HCT116 (cell line): Measurements from ENCODE around the gene GORAB. TPM values are rescaled to one million over a fixed set of nuclear protein-coding genes. Genes with fewer than 3 reads are reported as not detected.

ENCODE experiments used
- ATAC-seq: fragments of 200-7000 bp; cut with Tn5 transposase; 2 replicates; pipeline ENCODE4 v1.9.1; 2020; ENCODE audit warnings: mild to moderate bottlenecking, moderate library complexity
- BruUV-seq: library from RNA; stranded (reverse); fragments of 400-500 nt; replicated peaks from 2 replicates; lab custom pipeline; 2021; lab: Mats Ljungman, UMichigan
- CTCF ChIA-PET: fragments of 300-600 bp; sonication (Branson Sonifier 250); formaldehyde crosslinking; loops from one replicate; lab custom pipeline; 2021; ENCODE audit warnings: antibody characterized with exemption; lab: Charles Lee
- POLR2A ChIA-PET: fragments of 300-600, 350-600 bp; sonication (Branson Sonifier 250); formaldehyde crosslinking; loops from one replicate; lab custom pipeline; 2021; ENCODE audit warnings: antibody characterized with exemption; lab: Charles Lee
- RAD21 ChIA-PET, 2 experiments: fragments of 300-600 bp; sonication (Branson Sonifier 250); formaldehyde crosslinking; loops; one replicate each; lab custom pipeline; 2023; ENCODE audit warnings: low total read pairs in 2 of 2; ENCODE audit not compliant: uncharacterized antibody in 2 of 2, unreplicated experiment in 2 of 2, low non-redundant PET in 1 of 2; lab: Charles Lee
- DNase-seq: peaks from one replicate; pipeline ENCODE4 v3.0.0-alpha.2; 2010; ENCODE audit warnings: low read depth, low spot score
- H2AFZ ChIP-seq: fragments of 200-600 bp; shearing (Covaris generic), sonication (generic); 2 replicates; pipeline ENCODE4 v1.6.1; 2017; ENCODE audit warnings: low read depth, mixed run types, mixed read lengths, antibody characterized with exemption, low read length; ENCODE audit not compliant: poor library complexity, severe bottlenecking
- H3K27ac ChIP-seq: 2 replicates; pipeline ENCODE4 v1.5.1; 2012; ENCODE audit warnings: low read depth, low read length
- H3K27me3 ChIP-seq: fragments of 200-600 bp; sonication (generic); 2 replicates; pipeline ENCODE4 v1.6.1; 2016; ENCODE audit warnings: mixed run types, low read length, mixed read lengths; ENCODE audit not compliant: insufficient read depth
- H3K36me3 ChIP-seq, 2 experiments: fragments of 200-500 bp in 1 of 2; fragments of 200-600 bp in 1 of 2; sonication (Bioruptor generic) in 1 of 2; sonication (generic) in 1 of 2; 2 replicates each; pipeline versions ENCODE4 v1.5.1 to v1.6.1; 2014 to 2016; ENCODE audit warnings: low read length in 2 of 2, inconsistent platforms in 1 of 2, mixed read lengths in 1 of 2, mixed run types in 1 of 2; ENCODE audit not compliant: insufficient read depth in 2 of 2, control insufficient read depth in 1 of 2
- H3K4me1 ChIP-seq, 2 experiments: fragments of 200-600 bp in 1 of 2; sonication (generic) in 1 of 2; 2 replicates each; pipeline versions ENCODE4 v1.5.1 to v1.6.1; 2012 to 2017; ENCODE audit warnings: low read length in 2 of 2, inconsistent platforms in 1 of 2, mild to moderate bottlenecking in 1 of 2, mixed read lengths in 1 of 2, mixed run types in 1 of 2, moderate library complexity in 1 of 2; ENCODE audit not compliant: insufficient read depth in 2 of 2, control insufficient read depth in 1 of 2
- H3K4me2 ChIP-seq: fragments of 200-600 bp; sonication (generic); 2 replicates; pipeline ENCODE4 v1.6.1; 2017; ENCODE audit warnings: mixed run types, low read length, mixed read lengths
- H3K4me3 ChIP-seq, 2 experiments: fragments of 200-600 bp in 1 of 2; sonication (generic) in 1 of 2; replicated peaks in 1 of 2; 2 replicates each; pipeline ENCODE4 v1.5.1; 2011 to 2016; ENCODE audit warnings: low read length in 2 of 2, control low read depth in 1 of 2, low read depth in 1 of 2, mild to moderate bottlenecking in 1 of 2, mixed read lengths in 1 of 2, mixed run types in 1 of 2
- H3K79me2 ChIP-seq: fragments of 200-600 bp; sonication (generic); 2 replicates; pipeline ENCODE4 v1.6.1; 2017; ENCODE audit warnings: mild to moderate bottlenecking, mixed run types, low read length, moderate library complexity, mixed read lengths; ENCODE audit not compliant: insufficient read depth
- H3K9ac ChIP-seq: fragments of 200-600 bp; sonication (generic); 2 replicates; pipeline ENCODE4 v1.6.1; 2016; ENCODE audit warnings: low read length, mixed read lengths
- H3K9me2 ChIP-seq: fragments of 200-600 bp; sonication (generic), shearing (Covaris generic); 2 replicates; pipeline ENCODE4 v1.6.1; 2017; ENCODE audit warnings: mixed run types, mild to moderate bottlenecking, moderate library complexity; ENCODE audit not compliant: insufficient read depth
- H3K9me3 ChIP-seq, 2 experiments: fragments of 200-500 bp in 1 of 2; fragments of 200-600 bp in 1 of 2; sonication (Bioruptor generic) in 1 of 2; sonication (generic) in 1 of 2; 2 replicates each; pipeline ENCODE4 v1.6.1; 2014 to 2017; ENCODE audit warnings: low read length in 2 of 2, mixed read lengths in 2 of 2, inconsistent platforms in 1 of 2, low read depth in 1 of 2, mild to moderate bottlenecking in 1 of 2, mixed run types in 1 of 2, moderate library complexity in 1 of 2; ENCODE audit not compliant: control insufficient read depth in 1 of 2, insufficient read depth in 1 of 2
- H4K20me1 ChIP-seq: fragments of 200-600 bp; sonication (generic), shearing (Covaris generic); 2 replicates; pipeline ENCODE4 v1.6.1; 2017; ENCODE audit warnings: mixed run types, mild to moderate bottlenecking, moderate library complexity; ENCODE audit not compliant: insufficient read depth
- EGR1 ChIP-seq: IDR thresholded peaks from 2 replicates; pipeline ENCODE4 v1.6.1; 2012; ENCODE audit warnings: low read depth
- ELF1 ChIP-seq: IDR thresholded peaks from 2 replicates; pipeline ENCODE4 v1.6.1; 2012; ENCODE audit warnings: low read depth, borderline replicate concordance
- FOSL1 ChIP-seq: IDR thresholded peaks from 2 replicates; pipeline ENCODE4 v1.6.1; 2012; ENCODE audit warnings: low read depth
- MAX ChIP-seq: IDR thresholded peaks from 2 replicates; pipeline ENCODE4 v1.6.1; 2012
- POLR2A ChIP-seq: IDR thresholded peaks from 2 replicates; pipeline ENCODE4 v1.7.0; 2011; ENCODE audit warnings: borderline replicate concordance; ENCODE audit not compliant: insufficient read depth, insufficient read length; ENCODE audit errors: extremely low read depth
- REST ChIP-seq: IDR thresholded peaks from 2 replicates; pipeline ENCODE4 v1.6.1; 2012; ENCODE audit warnings: low read depth
- TCF7L2 ChIP-seq: IDR thresholded peaks from 2 replicates; pipeline ENCODE4 v1.7.0; 2011; ENCODE audit warnings: borderline replicate concordance, inconsistent platforms; ENCODE audit not compliant: insufficient read depth, insufficient read length; ENCODE audit errors: extremely low read depth
- ZBTB33 ChIP-seq: IDR thresholded peaks from 2 replicates; pipeline ENCODE4 v1.6.1; 2011; ENCODE audit warnings: mild to moderate bottlenecking, low read length, moderate library complexity; ENCODE audit not compliant: insufficient replicate concordance; ENCODE audit errors: extremely low read depth
- intact Hi-C: fragments of 100-400 bp; cut with micrococcal nuclease; formaldehyde crosslinking; loops from 2 replicates; pipeline ENCODE4 v1.10.0; 2022
- total RNA-seq: library from RNA; stranded (reverse); gene quantifications from one replicate; pipeline ENCODE4 v1.2.1, GENCODE V29; 2021; ENCODE audit not compliant: unreplicated experiment

The GORAB gene
- total RNA-seq, 1 experiment from 2014 or later: 7.5 TPM

GRCh38 chr1:170576980-170577379, 45.0 kb downstream of the GORAB start:
- intact Hi-C loops: no loop called here
- no peak for ATAC-seq

More at GRCh38 chr1:170576980-170577379, 45.0 kb downstream of the GORAB start:
- Histone ChIP-seq H3K4me3 (no peak overlapping the region), H3K36me3 (no peaks in the 10 kb centered on the region), H4K20me1 (no peaks in the 10 kb centered on the region), H3K9me2 (no peaks in the 10 kb centered on the region), H3K27me3 (no peaks in the 10 kb centered on the region; the same call in 1 of the 2 replicates), H3K27ac (no peak overlapping the region), H3K4me2 (no peak overlapping the region), H3K79me2 (no peaks in the 10 kb centered on the region), H3K9me3 (no peaks in the 10 kb centered on the region), H2AFZ (no peak overlapping the region), H3K9ac (no peak overlapping the region), H3K4me1 (no peaks in the 10 kb centered on the region)
- RAD21 ChIA-PET: no interaction called here
- no TSS peak for BruUV-seq
- CTCF ChIA-PET: no interaction called here
- POLR2A ChIA-PET: no interaction called here
- no peak for DNase-seq
- TF ChIP-seq TCF7L2: no peak
- no peak for TF ChIP-seq POLR2A
- no peak for TF ChIP-seq MAX
- no peak for TF ChIP-seq ZBTB33
- TF ChIP-seq REST: no peak
- no peak for TF ChIP-seq EGR1
- no peak for TF ChIP-seq FOSL1
- TF ChIP-seq ELF1: no peak
